ENCODE results near the gene IL17F. TPM values are rescaled to one million over a fixed set of nuclear protein-coding genes. Genes with fewer than 3 reads are reported as not detected.
"Not testable (repeated sequence)": the region's sequence is repeated elsewhere in the genome, so short reads cannot be mapped to it uniquely, and the experiment has no call there.

The IL17F gene
- total RNA-seq, 1 donor from 2014 or later, result not detected

- no peak overlapping the region for H3K4me3 ChIP-seq (ENCODE audit: low read depth, low read length)
- TF ChIP-seq CTCF (conservative IDR thresholded peaks at IDR 0.05; ENCODE audit: low read depth, low read length), result peak; percentile 19
- no peak for DNase-seq (ENCODE audit: low read depth)
Measured at GRCh38 chr6:52213127-52213526, 31.2 kb downstream of the IL17F start.

GRCh38 chr6:52210227-52210626, 34.1 kb downstream of the IL17F start:
- no peak for TF ChIP-seq CTCF (conservative IDR thresholded peaks at IDR 0.05; ENCODE audit: low read depth, low read length)
- no peak overlapping the region for H3K4me3 ChIP-seq (ENCODE audit: low read depth, low read length)
- DNase-seq (ENCODE audit: low read depth), result no peak

- H3K4me3 ChIP-seq (ENCODE audit: low read depth, low read length), result no peak overlapping the region
- no peak for DNase-seq (ENCODE audit: low read depth)
Measured at GRCh38 chr6:52209770-52210169, 34.5 kb downstream of the IL17F start.

GRCh38 chr6:52208612-52209011, 35.7 kb downstream of the IL17F start:
- H3K4me3 ChIP-seq (ENCODE audit: low read depth, low read length), result no peak overlapping the region
- no peak for TF ChIP-seq CTCF (conservative IDR thresholded peaks at IDR 0.05; ENCODE audit: low read depth, low read length)
- DNase-seq (ENCODE audit: low read depth), result no peak

More at GRCh38 chr6:52209770-52210169, 34.5 kb downstream of the IL17F start:
- TF ChIP-seq CTCF (conservative IDR thresholded peaks at IDR 0.05; ENCODE audit: low read depth, low read length), result no peak

GRCh38 chr6:52207066-52207465, 37.2 kb downstream of the IL17F start:
- no peak overlapping the region for H3K4me3 ChIP-seq (ENCODE audit: low read depth, low read length)
- DNase-seq (ENCODE audit: low read depth), result no peak
- no peak for TF ChIP-seq CTCF (conservative IDR thresholded peaks at IDR 0.05; ENCODE audit: low read depth, low read length)

- DNase-seq (ENCODE audit: low read depth), result no peak
- TF ChIP-seq CTCF (conservative IDR thresholded peaks at IDR 0.05; ENCODE audit: low read depth, low read length), result no peak
- H3K4me3 ChIP-seq (ENCODE audit: low read depth, low read length), result no peak overlapping the region
Measured at GRCh38 chr6:52201493-52201892, 42.8 kb downstream of the IL17F start.

- no peak overlapping the region for H3K4me3 ChIP-seq (ENCODE audit: low read depth, low read length)
- TF ChIP-seq CTCF (conservative IDR thresholded peaks at IDR 0.05; ENCODE audit: low read depth, low read length), result no peak
- no peak for DNase-seq (ENCODE audit: low read depth)
Measured at GRCh38 chr6:52201046-52201445, 43.3 kb downstream of the IL17F start.

- H3K4me3 ChIP-seq (ENCODE audit: low read depth, low read length); DNase-seq (ENCODE audit: low read depth): not testable (repeated sequence)
Measured at GRCh38 chr6:52200088-52200487, 44.2 kb downstream of the IL17F start.

Data from epithelial cell of proximal tubule (primary cell).